HCT116 (cell line): ENCODE data around the gene EYA4. TPM values are rescaled to one million over a fixed set of nuclear protein-coding genes. Genes with fewer than 3 reads are reported as not detected.

ENCODE experiments used
- ATAC-seq: fragments of 200-7000 bp; cut with Tn5 transposase; 2 replicates; pipeline ENCODE4 v1.9.1; 2020; ENCODE audit warnings: mild to moderate bottlenecking, moderate library complexity
- Bru-seq: library from RNA; stranded (reverse); fragments of 400-500 nt; gene quantifications from one replicate; lab custom pipeline; 2021; lab: Mats Ljungman, UMichigan
- BruChase-seq, 2 experiments: library from RNA; stranded (reverse); fragments of 400-500 nt; gene quantifications; one replicate each; lab custom pipeline; 2021; lab: Mats Ljungman, UMichigan
- BruUV-seq: library from RNA; stranded (reverse); fragments of 400-500 nt; replicated peaks from 2 replicates; lab custom pipeline; 2021; lab: Mats Ljungman, UMichigan
- CTCF ChIA-PET: fragments of 300-600 bp; sonication (Branson Sonifier 250); formaldehyde crosslinking; loops from one replicate; lab custom pipeline; 2021; ENCODE audit warnings: antibody characterized with exemption; lab: Charles Lee
- POLR2A ChIA-PET: fragments of 300-600, 350-600 bp; sonication (Branson Sonifier 250); formaldehyde crosslinking; loops from one replicate; lab custom pipeline; 2021; ENCODE audit warnings: antibody characterized with exemption; lab: Charles Lee
- RAD21 ChIA-PET, 2 experiments: fragments of 300-600 bp; sonication (Branson Sonifier 250); formaldehyde crosslinking; loops; one replicate each; lab custom pipeline; 2023; ENCODE audit warnings: low total read pairs in 2 of 2; ENCODE audit not compliant: uncharacterized antibody in 2 of 2, unreplicated experiment in 2 of 2, low non-redundant PET in 1 of 2; lab: Charles Lee
- DNase-seq: peaks from one replicate; pipeline ENCODE4 v3.0.0-alpha.2; 2010; ENCODE audit warnings: low read depth, low spot score
- H2AFZ ChIP-seq: fragments of 200-600 bp; shearing (Covaris generic), sonication (generic); 2 replicates; pipeline ENCODE4 v1.6.1; 2017; ENCODE audit warnings: low read depth, mixed run types, mixed read lengths, antibody characterized with exemption, low read length; ENCODE audit not compliant: poor library complexity, severe bottlenecking
- H3K27ac ChIP-seq: 2 replicates; pipeline ENCODE4 v1.5.1; 2012; ENCODE audit warnings: low read depth, low read length
- H3K27me3 ChIP-seq: fragments of 200-600 bp; sonication (generic); 2 replicates; pipeline ENCODE4 v1.6.1; 2016; ENCODE audit warnings: mixed run types, low read length, mixed read lengths; ENCODE audit not compliant: insufficient read depth
- H3K36me3 ChIP-seq, 2 experiments: fragments of 200-500 bp in 1 of 2; fragments of 200-600 bp in 1 of 2; sonication (Bioruptor generic) in 1 of 2; sonication (generic) in 1 of 2; 2 replicates each; pipeline versions ENCODE4 v1.5.1 to v1.6.1; 2014 to 2016; ENCODE audit warnings: low read length in 2 of 2, inconsistent platforms in 1 of 2, mixed read lengths in 1 of 2, mixed run types in 1 of 2; ENCODE audit not compliant: insufficient read depth in 2 of 2, control insufficient read depth in 1 of 2
- H3K4me1 ChIP-seq, 2 experiments: fragments of 200-600 bp in 1 of 2; sonication (generic) in 1 of 2; 2 replicates each; pipeline versions ENCODE4 v1.5.1 to v1.6.1; 2012 to 2017; ENCODE audit warnings: low read length in 2 of 2, inconsistent platforms in 1 of 2, mild to moderate bottlenecking in 1 of 2, mixed read lengths in 1 of 2, mixed run types in 1 of 2, moderate library complexity in 1 of 2; ENCODE audit not compliant: insufficient read depth in 2 of 2, control insufficient read depth in 1 of 2
- H3K4me2 ChIP-seq: fragments of 200-600 bp; sonication (generic); 2 replicates; pipeline ENCODE4 v1.6.1; 2017; ENCODE audit warnings: mixed run types, low read length, mixed read lengths
- H3K4me3 ChIP-seq, 2 experiments: fragments of 200-600 bp in 1 of 2; sonication (generic) in 1 of 2; replicated peaks in 1 of 2; 2 replicates each; pipeline ENCODE4 v1.5.1; 2011 to 2016; ENCODE audit warnings: low read length in 2 of 2, control low read depth in 1 of 2, low read depth in 1 of 2, mild to moderate bottlenecking in 1 of 2, mixed read lengths in 1 of 2, mixed run types in 1 of 2
- H3K79me2 ChIP-seq: fragments of 200-600 bp; sonication (generic); 2 replicates; pipeline ENCODE4 v1.6.1; 2017; ENCODE audit warnings: mild to moderate bottlenecking, mixed run types, low read length, moderate library complexity, mixed read lengths; ENCODE audit not compliant: insufficient read depth
- H3K9ac ChIP-seq: fragments of 200-600 bp; sonication (generic); 2 replicates; pipeline ENCODE4 v1.6.1; 2016; ENCODE audit warnings: low read length, mixed read lengths
- H3K9me2 ChIP-seq: fragments of 200-600 bp; sonication (generic), shearing (Covaris generic); 2 replicates; pipeline ENCODE4 v1.6.1; 2017; ENCODE audit warnings: mixed run types, mild to moderate bottlenecking, moderate library complexity; ENCODE audit not compliant: insufficient read depth
- H3K9me3 ChIP-seq, 2 experiments: fragments of 200-500 bp in 1 of 2; fragments of 200-600 bp in 1 of 2; sonication (Bioruptor generic) in 1 of 2; sonication (generic) in 1 of 2; 2 replicates each; pipeline ENCODE4 v1.6.1; 2014 to 2017; ENCODE audit warnings: low read length in 2 of 2, mixed read lengths in 2 of 2, inconsistent platforms in 1 of 2, low read depth in 1 of 2, mild to moderate bottlenecking in 1 of 2, mixed run types in 1 of 2, moderate library complexity in 1 of 2; ENCODE audit not compliant: control insufficient read depth in 1 of 2, insufficient read depth in 1 of 2
- H4K20me1 ChIP-seq: fragments of 200-600 bp; sonication (generic), shearing (Covaris generic); 2 replicates; pipeline ENCODE4 v1.6.1; 2017; ENCODE audit warnings: mixed run types, mild to moderate bottlenecking, moderate library complexity; ENCODE audit not compliant: insufficient read depth
- EGR1 ChIP-seq: IDR thresholded peaks from 2 replicates; pipeline ENCODE4 v1.6.1; 2012; ENCODE audit warnings: low read depth
- SIN3A ChIP-seq: IDR thresholded peaks from 2 replicates; pipeline ENCODE4 v1.6.1; 2012; ENCODE audit warnings: low read depth
- intact Hi-C: fragments of 100-400 bp; cut with micrococcal nuclease; formaldehyde crosslinking; loops from 2 replicates; pipeline ENCODE4 v1.10.0; 2022
- long read RNA-seq: library from polyadenylated mRNA; unstranded; transcript quantifications from one replicate; pipeline ENCODE4 v2.0.0, GENCODE V29; 2021; ENCODE audit not compliant: unreplicated experiment
- polyA plus RNA-seq: library from polyadenylated mRNA; unstranded; fragments of >200 nt; gene quantifications from 2 replicates; pipeline ENCODE4 v1.2.1, GENCODE V29; 2012; ENCODE audit warnings: missing spikeins
- total RNA-seq: library from RNA; stranded (reverse); gene quantifications from one replicate; pipeline ENCODE4 v1.2.1, GENCODE V29; 2021; ENCODE audit not compliant: unreplicated experiment
- TF ChIP-seq, protein P1 (sequence below), 3 experiments: fragments of 200-600 bp in 1 of 3; sonication (generic) in 1 of 3; IDR thresholded peaks in 2 of 3; conservative IDR thresholded peaks in 1 of 3; 2 replicates each; pipeline ENCODE4 v1.5.1; 2012 to 2017; ENCODE audit warnings: low read depth in 2 of 3, low read length in 2 of 3, antibody characterized with exemption in 1 of 3, borderline replicate concordance in 1 of 3, control low read depth in 1 of 3, mild to moderate bottlenecking in 1 of 3, mixed read lengths in 1 of 3, mixed run types in 1 of 3, moderate library complexity in 1 of 3; ENCODE audit not compliant: insufficient read depth in 1 of 3

EYA4 gene, protein sequence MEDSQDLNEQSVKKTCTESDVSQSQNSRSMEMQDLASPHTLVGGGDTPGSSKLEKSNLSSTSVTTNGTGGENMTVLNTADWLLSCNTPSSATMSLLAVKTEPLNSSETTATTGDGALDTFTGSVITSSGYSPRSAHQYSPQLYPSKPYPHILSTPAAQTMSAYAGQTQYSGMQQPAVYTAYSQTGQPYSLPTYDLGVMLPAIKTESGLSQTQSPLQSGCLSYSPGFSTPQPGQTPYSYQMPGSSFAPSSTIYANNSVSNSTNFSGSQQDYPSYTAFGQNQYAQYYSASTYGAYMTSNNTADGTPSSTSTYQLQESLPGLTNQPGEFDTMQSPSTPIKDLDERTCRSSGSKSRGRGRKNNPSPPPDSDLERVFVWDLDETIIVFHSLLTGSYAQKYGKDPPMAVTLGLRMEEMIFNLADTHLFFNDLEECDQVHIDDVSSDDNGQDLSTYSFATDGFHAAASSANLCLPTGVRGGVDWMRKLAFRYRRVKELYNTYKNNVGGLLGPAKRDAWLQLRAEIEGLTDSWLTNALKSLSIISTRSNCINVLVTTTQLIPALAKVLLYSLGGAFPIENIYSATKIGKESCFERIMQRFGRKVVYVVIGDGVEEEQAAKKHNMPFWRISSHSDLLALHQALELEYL
- not detected for total RNA-seq
- polyA plus RNA-seq = 0.04 TPM in 1 of 2 replicates, not detected in the other
- Bru-seq, nascent RNA = percentile 9 among the genes with signal in this experiment
- BruChase-seq, experiment 1, labeled RNA remaining after a 6-hour chase = percentile 5 among the genes with signal in this experiment
- BruChase-seq, experiment 2, labeled RNA remaining after a 2-hour chase = percentile 10 among the genes with signal in this experiment
- long read RNA-seq, partial matches to known transcripts = 0 of 1 reads
- long read RNA-seq, other reads (novel, unspliced or antisense) = 1 of 1 reads

DNA sequence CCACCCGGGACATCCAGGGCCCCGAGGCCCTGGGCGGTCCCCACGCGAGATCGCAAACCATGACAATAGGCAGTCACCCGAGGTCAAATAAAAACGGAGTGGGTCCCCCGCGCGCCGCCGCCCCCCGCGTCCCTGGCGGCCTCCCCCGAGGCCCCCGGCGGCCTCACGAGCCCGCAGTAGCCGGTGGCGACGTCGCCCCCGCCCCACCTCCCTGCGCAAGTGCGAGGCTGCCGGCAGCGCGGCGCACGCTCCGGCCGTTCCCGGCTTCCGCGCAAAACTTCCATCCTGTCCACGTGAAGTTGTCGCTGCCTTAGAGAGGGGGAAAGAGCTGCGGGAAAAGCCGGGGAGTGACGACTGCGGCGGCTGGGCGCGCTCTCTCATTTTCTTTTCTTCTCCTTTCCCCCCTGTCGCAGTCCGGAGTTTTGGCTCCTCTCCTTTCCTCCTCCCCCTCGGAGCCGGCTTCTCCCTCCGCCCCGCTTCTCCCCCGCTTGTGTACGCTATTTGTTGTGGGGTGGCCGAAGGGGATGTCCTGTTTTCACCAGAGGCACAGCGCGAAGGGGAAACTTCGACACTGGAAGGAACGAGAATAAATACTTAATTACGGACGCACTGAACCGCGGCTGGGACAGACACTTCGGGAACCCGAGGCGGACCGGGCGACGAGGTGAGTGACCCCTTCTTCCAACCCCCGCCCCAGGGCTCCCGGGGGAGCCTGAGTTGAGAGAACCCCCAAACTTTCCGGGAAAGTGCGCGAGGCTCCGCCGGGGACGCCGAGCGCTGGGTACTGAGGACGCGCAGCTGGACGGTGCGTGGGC is at the start of gene EYA4:
Gene EYA4 (plus strand): TSS at position 272 of the 815 bp plus-strand sequence. CDS start 33,424 bp downstream, outside the sequence.
- Histone ChIP-seq H3K4me2 (no peak within 1 kb of the TSS), H4K20me1 (no peaks in the 10 kb centered on the region), H3K36me3 (no peaks in the 10 kb centered on the region), H3K4me3 (no peak within 1 kb of the TSS), H3K9me3 (no peaks in the 10 kb centered on the region), H3K27me3 (peaks cover 7% of the 10 kb centered on the region; the same call in 1 of the 2 replicates), H3K27ac (no peak within 1 kb of the TSS), H3K9ac (no peak within 1 kb of the TSS), H3K4me1 (no peaks in the 10 kb centered on the region), H3K9me2 (no peaks in the 10 kb centered on the region), H2AFZ (no peak within 1 kb of the TSS), H3K79me2 (no peaks in the 10 kb centered on the region)
- intact Hi-C loops = no loop called here
- ChIA-PET RAD21 (no interaction called here), POLR2A (no interaction called here), CTCF (no interaction called here)
- DNase-seq (no peak), ATAC-seq (no peak)
- BruUV-seq = no TSS peak
- TF ChIP-seq SIN3A = no peak
- TF ChIP-seq, protein P1, sequence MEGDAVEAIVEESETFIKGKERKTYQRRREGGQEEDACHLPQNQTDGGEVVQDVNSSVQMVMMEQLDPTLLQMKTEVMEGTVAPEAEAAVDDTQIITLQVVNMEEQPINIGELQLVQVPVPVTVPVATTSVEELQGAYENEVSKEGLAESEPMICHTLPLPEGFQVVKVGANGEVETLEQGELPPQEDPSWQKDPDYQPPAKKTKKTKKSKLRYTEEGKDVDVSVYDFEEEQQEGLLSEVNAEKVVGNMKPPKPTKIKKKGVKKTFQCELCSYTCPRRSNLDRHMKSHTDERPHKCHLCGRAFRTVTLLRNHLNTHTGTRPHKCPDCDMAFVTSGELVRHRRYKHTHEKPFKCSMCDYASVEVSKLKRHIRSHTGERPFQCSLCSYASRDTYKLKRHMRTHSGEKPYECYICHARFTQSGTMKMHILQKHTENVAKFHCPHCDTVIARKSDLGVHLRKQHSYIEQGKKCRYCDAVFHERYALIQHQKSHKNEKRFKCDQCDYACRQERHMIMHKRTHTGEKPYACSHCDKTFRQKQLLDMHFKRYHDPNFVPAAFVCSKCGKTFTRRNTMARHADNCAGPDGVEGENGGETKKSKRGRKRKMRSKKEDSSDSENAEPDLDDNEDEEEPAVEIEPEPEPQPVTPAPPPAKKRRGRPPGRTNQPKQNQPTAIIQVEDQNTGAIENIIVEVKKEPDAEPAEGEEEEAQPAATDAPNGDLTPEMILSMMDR (IDR thresholded peaks at IDR 0.05 in 2 of 3, conservative IDR thresholded peaks at IDR 0.05 in 1 of 3; ENCODE audit: borderline replicate concordance in 1 of 3, insufficient read depth in 1 of 3, low read depth in 2 of 3, low read length in 2 of 3) = no peak
- no peak for TF ChIP-seq EGR1
